C4-2B (cell line): ENCODE data around the gene LRRC49.

ENCODE experiments used
- H3K27ac ChIP-seq: fragments of 450-650 bp; 2 replicates; pipeline ENCODE4 v1.5.1; 2017
- CTCF ChIP-seq: fragments of 450-650 bp; conservative IDR thresholded peaks from 2 replicates; pipeline ENCODE4 v1.5.1; 2017; ENCODE audit warnings: mild to moderate bottlenecking
- ZFX ChIP-seq: fragments of 450-650 bp; IDR thresholded peaks from 2 replicates; pipeline ENCODE4 v1.6.1; 2017

LRRC49 gene

GRCh38 chr15:70892912-70893560 is 410 bp downstream of the LRRC49 start:
- peak overlapping the region; percentile 76 for H3K27ac ChIP-seq
- TF ChIP-seq ZFX (no peak), CTCF (peak; percentile 77)

GRCh38 chr15:70902107-70902506 is 9.5 kb downstream of the LRRC49 start:
- no peak overlapping the region for H3K27ac ChIP-seq
- TF ChIP-seq ZFX (no peak), CTCF (no peak)

GRCh38 chr15:70906842-70907241 is 14.2 kb downstream of the LRRC49 start:
- TF ChIP-seq ZFX (no peak), CTCF (no peak)
- no peak overlapping the region for H3K27ac ChIP-seq

- no peak overlapping the region for H3K27ac ChIP-seq
- TF ChIP-seq CTCF (peak; percentile 39; the same call in 1 of the 2 replicates), ZFX (no peak)
These were observed 15.3 kb downstream of the LRRC49 start for GRCh38 chr15:70907784-70908471.

- no peak for TF ChIP-seq ZFX
- no peak for TF ChIP-seq CTCF
These were observed 18.3 kb downstream of the LRRC49 start for GRCh38 chr15:70910958-70911357.

GRCh38 chr15:70912187-70912586 is 19.6 kb downstream of the LRRC49 start:
- TF ChIP-seq CTCF (no peak), ZFX (no peak)

More at GRCh38 chr15:70910958-70911357, 18.3 kb downstream of the LRRC49 start:
- H3K27ac ChIP-seq = no peak overlapping the region

GRCh38 chr15:70916531-70916930 is 23.9 kb downstream of the LRRC49 start:
- no peak overlapping the region for H3K27ac ChIP-seq
- no peak for TF ChIP-seq CTCF
- no peak for TF ChIP-seq ZFX

More at GRCh38 chr15:70912187-70912586, 19.6 kb downstream of the LRRC49 start:
- H3K27ac ChIP-seq = no peak overlapping the region
